HG03439 (cell line): ENCODE measurements around the gene BNIP5.
A peak's percentile ranks its signal among the peaks of the same experiment; 100 is the strongest.
"Not testable (repeated sequence)": the region's sequence is repeated elsewhere in the genome, so short reads cannot be mapped to it uniquely, and the experiment has no call there.

Experiments used
- ATAC-seq: cut with Tn5 transposase; IDR thresholded peaks from one replicate; pipeline ENCODE4 v1.9.1; 2021; ENCODE audit warnings: mild to moderate bottlenecking, moderate library complexity; ENCODE audit not compliant: unreplicated experiment

BNIP5 gene

GRCh38 chr6:36367743-36368142 is 31.1 kb upstream of the BNIP5 start:
- ATAC-seq = no peak

- no peak for ATAC-seq
Measured at GRCh38 chr6:36364669-36365479, 28.2 kb upstream of the BNIP5 start.

GRCh38 chr6:36364061-36364635 is 27.5 kb upstream of the BNIP5 start:
- ATAC-seq = not testable (repeated sequence)

- ATAC-seq = not testable (repeated sequence)
Measured at GRCh38 chr6:36363371-36363752, 26.7 kb upstream of the BNIP5 start.

- ATAC-seq = no peak
Measured at GRCh38 chr6:36362551-36363370, 26.1 kb upstream of the BNIP5 start.

- ATAC-seq = peak; percentile 15
Measured at GRCh38 chr6:36361071-36361470, 24.4 kb upstream of the BNIP5 start.

- peak; percentile 47 for ATAC-seq
Measured at GRCh38 chr6:36360241-36361054, 23.8 kb upstream of the BNIP5 start.

GRCh38 chr6:36358226-36358915 is 21.7 kb upstream of the BNIP5 start:
- ATAC-seq = no peak

- ATAC-seq = no peak
Measured at GRCh38 chr6:36357872-36358225, 21.2 kb upstream of the BNIP5 start.

GRCh38 chr6:36355819-36356218 is 19.1 kb upstream of the BNIP5 start:
- ATAC-seq = no peak

- no peak for ATAC-seq
Measured at GRCh38 chr6:36353411-36353915, 16.8 kb upstream of the BNIP5 start.

- no peak for ATAC-seq
Measured at GRCh38 chr6:36352477-36353157, 15.9 kb upstream of the BNIP5 start.

GRCh38 chr6:36350681-36351571 is 14.2 kb upstream of the BNIP5 start:
- ATAC-seq = no peak

- no peak for ATAC-seq
Measured at GRCh38 chr6:36350082-36350481, 13.4 kb upstream of the BNIP5 start.

- ATAC-seq = no peak
Measured at GRCh38 chr6:36349240-36349639, 12.6 kb upstream of the BNIP5 start.

GRCh38 chr6:36347621-36348020 is 10.9 kb upstream of the BNIP5 start:
- ATAC-seq = no peak

- ATAC-seq = no peak
Measured at GRCh38 chr6:36346486-36347273, 10.0 kb upstream of the BNIP5 start.
